Left forelimb (tissue), 1 donor: ENCODE measurements around the gene TAF8.

Experiments used
- DNase-seq: peaks from one replicate; pipeline ENCODE4 v3.0.0-alpha.2; 2018; ENCODE audit warnings: low spot score

TAF8 gene

GRCh38 chr6:42100029-42100901 is 49.9 kb downstream of the TAF8 start:
- no peak for DNase-seq

- DNase-seq = no peak
Measured at GRCh38 chr6:42101186-42101657, 50.9 kb downstream of the TAF8 start.

- DNase-seq = no peak
Measured at GRCh38 chr6:42103216-42103615, 52.9 kb downstream of the TAF8 start.

- no peak for DNase-seq
Measured at GRCh38 chr6:42103753-42104094, 53.4 kb downstream of the TAF8 start.

GRCh38 chr6:42104095-42104803 is 53.9 kb downstream of the TAF8 start:
- no peak for DNase-seq

- DNase-seq = no peak
Measured at GRCh38 chr6:42104804-42105125, 54.4 kb downstream of the TAF8 start.

GRCh38 chr6:42105156-42105648 is 54.9 kb downstream of the TAF8 start:
- no peak for DNase-seq

GRCh38 chr6:42105709-42106108 is 55.4 kb downstream of the TAF8 start:
- no peak for DNase-seq

- no peak for DNase-seq
Measured at GRCh38 chr6:42106112-42107023, 56.0 kb downstream of the TAF8 start.

GRCh38 chr6:42108071-42108470 is 57.7 kb downstream of the TAF8 start:
- DNase-seq = no peak

- DNase-seq = no peak
Measured at GRCh38 chr6:42110683-42111082, 60.4 kb downstream of the TAF8 start.

GRCh38 chr6:42112351-42112750 is 62.0 kb downstream of the TAF8 start:
- no peak for DNase-seq

GRCh38 chr6:42113936-42114636 is 63.8 kb downstream of the TAF8 start:
- no peak for DNase-seq

GRCh38 chr6:42117843-42118161 is 67.5 kb downstream of the TAF8 start:
- no peak for DNase-seq

GRCh38 chr6:42118162-42119001 is 68.1 kb downstream of the TAF8 start:
- DNase-seq = no peak

GRCh38 chr6:42120895-42121865 is 70.9 kb downstream of the TAF8 start:
- no peak for DNase-seq

GRCh38 chr6:42123379-42124103 is 73.2 kb downstream of the TAF8 start:
- no peak for DNase-seq

- no peak for DNase-seq
Measured at GRCh38 chr6:42124223-42124836, 74.0 kb downstream of the TAF8 start.

GRCh38 chr6:42125231-42125630 is 74.9 kb downstream of the TAF8 start:
- DNase-seq = no peak
